GM19025 (cell line): ENCODE results near the gene MST1.

Experiments used
- ATAC-seq: cut with Tn5 transposase; IDR thresholded peaks from one replicate; pipeline ENCODE4 v1.9.1; 2021; ENCODE audit warnings: mild to moderate bottlenecking, low read depth, moderate library complexity; ENCODE audit not compliant: unreplicated experiment

The MST1 gene

DNA sequence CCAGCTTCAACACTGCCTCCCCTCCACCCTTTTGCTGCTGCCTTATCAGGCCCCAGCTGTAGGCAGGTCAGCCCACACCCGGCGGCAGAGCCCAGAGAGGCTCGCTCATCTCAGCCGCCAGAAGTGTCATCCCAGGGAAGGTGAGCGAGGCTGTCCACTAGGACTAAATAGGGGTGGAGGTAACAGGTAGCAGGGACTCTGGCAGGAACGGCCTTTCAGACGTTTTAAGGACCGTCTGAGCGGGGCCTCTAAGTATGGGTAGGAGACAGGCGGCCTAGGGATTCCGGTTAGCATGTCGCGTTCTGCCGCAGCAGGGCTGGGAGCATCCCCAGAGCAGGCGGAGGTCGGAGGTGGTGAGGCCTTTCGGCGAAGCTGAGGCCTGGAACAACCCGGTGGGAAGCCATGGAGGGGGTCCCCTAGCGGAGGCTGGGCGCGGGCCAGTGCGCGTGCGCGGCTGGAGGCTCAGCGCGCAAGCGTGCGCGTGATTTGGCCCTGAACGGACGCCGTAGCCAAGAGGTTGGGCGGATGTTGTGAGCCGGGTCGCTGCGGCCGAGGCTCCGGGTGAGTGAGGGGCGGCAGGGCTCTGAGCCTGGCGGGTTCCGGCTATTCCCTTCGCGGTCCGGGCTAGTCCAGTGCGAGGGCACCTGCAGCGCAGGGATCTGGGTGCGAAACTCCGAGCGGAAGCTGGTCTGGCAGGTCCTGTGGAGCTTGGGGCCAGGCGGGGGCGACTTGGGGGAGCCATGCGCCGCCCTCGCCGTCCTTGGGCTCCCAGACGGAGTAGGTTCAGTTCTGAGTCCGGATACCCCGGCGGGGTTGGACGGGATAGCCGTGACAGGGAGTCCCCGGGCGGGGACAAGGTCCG lies at the start of gene MST1, which contains the start of gene RNF123:
Gene MST1, minus strand, starts transcription at position 429 of the 862 bp plus-strand sequence. CDS start 783 bp downstream, outside the sequence.
Gene RNF123, plus strand, starts transcription at position 512 of the 862 bp plus-strand sequence. CDS start 1,609 bp downstream, outside the sequence.
- ATAC-seq = peak; percentile 61

DNA sequence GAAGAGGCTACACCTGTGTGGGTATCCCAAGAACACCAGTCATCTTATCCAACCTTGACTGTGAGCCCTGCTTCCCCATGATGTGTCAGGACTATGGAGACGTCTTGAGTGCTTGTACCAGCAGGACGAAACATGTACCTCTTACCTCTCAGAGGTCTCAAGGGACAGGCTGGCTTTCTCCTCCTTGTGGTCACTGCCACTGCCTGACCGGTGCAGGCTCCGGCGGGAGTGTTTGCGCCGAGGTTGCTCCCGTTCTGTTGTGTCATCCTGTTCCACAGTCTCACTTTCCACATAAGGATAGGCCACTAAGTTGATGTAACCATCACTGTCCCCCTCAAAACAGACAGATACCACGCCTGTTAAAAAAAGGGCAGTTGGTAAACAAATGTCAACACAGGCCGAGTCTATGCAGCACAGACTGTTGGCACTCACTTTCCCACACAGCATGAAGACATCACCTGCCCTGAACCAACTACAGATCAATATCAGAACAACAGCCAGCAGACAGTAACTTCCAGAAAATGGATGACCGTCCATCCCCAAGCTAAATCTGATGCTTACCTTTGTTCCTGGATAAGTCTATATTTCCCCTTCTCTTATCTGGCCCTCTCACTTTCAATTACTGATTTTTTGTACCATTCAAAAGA lies 48.9 kb upstream of the MST1 start:
- no peak for ATAC-seq

DNA sequence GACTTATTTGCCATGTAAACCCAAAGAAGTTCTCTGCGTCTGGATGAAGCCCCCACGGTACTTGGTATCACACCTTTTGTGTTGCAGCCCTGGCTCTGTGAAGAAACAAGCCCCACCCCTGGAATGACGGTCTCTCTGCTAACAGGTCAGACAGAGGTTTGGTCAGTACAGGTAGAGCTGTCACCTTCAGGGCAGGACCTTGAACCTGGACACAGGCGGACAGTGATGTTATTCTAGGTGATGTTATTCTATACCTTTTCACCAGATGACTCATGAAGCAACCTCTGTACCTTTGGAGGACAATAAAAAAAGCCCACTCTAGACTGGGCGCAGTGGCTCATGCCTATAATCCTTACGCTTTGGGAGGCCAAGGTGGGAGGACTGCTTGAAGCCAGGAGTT lies 45.5 kb upstream of the MST1 start:
- no peak for ATAC-seq

DNA sequence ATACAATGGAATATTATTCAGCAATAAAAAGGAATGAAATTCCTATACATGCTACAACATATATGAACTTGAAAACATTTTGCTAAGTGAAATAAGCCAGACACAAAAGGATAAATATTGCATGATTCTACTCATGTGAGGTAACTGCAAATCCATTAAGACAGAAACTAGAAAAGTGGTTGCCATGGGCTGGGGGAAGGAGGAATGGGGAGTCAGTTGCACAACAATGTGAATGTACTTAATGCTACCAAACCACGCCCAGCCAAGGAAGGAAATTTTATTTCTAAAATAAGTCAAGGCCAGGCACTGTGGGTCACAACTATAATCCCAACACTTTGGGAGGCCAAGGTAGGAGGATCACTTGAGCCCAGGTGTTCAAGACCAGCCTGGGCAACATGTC lies 44.3 kb upstream of the MST1 start:
- no peak for ATAC-seq

DNA sequence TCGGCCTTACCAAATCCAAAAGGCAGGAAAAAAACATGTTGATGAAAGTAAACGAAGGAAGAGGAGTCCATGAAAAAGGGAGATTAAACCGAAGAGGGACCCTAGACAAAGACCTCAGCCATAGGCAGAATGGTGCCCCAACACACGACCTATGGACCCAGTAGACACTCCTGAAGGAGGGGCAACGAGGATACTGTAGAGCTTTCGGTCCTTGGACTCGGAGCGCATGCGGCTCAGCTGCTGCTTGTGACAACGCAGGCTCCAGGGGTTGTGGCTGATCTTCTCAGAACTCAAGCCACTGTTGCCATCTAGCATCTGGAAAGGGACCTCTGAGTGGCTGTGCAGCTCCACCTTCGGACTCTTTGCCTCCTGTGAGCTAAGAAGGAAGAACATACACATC lies 43.3 kb upstream of the MST1 start:
- no peak for ATAC-seq

DNA sequence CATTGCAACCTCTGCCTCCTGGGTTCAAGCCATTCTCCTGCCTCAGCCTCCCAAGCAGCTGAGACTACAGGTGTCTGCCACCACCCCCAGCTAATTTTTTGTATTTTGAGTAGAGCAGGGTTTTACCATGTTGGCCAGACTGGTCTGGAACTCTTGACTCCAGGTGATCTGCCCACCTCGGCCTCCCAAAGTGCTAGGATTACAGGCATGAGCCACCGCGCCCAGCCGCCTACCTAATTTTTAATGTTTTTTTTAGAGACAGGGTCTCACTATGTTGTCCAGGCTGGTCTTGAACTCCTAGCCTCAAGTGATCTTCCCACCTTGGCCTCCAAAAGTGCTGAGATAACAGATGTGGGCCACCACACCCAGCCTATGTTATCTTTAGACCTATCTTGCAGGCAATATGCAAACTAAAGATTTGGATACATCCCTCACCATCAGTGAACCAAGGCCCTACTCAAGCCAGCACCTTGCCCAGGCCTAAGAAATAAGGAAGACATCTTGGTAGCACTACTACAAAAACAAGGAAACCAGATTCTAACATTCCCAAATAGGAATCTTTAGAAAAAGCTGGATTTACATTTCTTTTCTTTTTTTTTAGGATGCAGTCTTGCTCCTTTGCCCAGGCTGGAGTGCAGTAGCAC lies 40.8 kb upstream of the MST1 start:
- ATAC-seq = no peak

DNA sequence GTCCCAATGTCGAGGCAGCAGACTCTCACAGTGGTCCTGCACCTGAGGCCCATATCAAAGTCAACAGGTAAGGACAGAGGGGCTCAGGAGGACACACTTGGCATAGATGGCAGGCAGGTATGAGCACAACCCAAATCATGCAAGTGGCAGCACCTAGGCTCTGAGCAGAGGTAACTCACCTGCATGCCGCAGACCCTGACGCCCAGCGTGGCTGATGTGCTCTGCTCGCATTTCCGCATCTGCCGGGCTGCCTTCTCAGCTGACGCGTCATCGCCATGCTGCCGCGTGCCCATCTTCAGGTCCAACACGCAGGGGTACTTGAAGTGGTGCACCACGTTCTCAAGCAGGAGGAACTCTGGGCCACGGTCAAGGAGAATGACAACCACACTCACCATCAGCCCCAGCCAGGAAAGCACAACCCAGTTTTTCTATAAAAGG lies 38.7 kb upstream of the MST1 start:
- no peak for ATAC-seq

DNA sequence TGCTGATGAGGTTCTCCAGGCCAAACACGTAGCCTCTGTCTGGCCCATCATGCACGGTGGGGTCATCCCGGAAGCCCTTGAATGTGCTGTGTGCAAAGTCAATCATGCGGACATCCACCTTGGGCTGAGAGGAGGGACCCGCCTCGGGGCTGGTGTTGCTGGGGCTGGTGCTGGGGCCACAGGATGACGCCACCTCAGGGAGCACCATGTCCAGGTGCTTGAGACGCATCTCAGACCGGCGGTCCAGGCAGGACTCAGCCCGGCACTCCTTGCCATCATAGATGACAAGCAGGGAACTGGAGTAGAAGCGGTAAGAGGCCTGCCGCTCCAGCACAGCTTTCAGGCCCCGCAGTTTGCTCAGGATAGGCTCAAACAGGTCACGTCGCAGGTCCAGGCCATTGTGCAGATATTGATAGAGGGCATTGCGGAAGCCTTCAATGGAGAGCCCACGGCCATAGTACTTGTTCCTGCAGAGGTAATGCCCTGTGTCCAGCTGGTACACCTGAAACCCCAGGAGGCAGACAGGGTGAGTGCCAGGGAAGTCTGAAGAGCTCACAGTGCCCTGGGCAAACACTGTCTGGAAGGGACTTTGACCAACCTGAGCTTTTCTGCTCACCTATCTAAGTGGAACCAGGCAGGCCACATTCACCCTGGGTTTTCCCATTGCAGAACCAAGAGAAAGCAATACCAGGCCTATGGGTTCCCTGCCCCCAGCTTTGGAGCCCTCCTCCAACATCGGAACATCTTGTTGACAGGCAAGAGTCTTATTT lies 38.1 kb upstream of the MST1 start:
- ATAC-seq = no peak

DNA sequence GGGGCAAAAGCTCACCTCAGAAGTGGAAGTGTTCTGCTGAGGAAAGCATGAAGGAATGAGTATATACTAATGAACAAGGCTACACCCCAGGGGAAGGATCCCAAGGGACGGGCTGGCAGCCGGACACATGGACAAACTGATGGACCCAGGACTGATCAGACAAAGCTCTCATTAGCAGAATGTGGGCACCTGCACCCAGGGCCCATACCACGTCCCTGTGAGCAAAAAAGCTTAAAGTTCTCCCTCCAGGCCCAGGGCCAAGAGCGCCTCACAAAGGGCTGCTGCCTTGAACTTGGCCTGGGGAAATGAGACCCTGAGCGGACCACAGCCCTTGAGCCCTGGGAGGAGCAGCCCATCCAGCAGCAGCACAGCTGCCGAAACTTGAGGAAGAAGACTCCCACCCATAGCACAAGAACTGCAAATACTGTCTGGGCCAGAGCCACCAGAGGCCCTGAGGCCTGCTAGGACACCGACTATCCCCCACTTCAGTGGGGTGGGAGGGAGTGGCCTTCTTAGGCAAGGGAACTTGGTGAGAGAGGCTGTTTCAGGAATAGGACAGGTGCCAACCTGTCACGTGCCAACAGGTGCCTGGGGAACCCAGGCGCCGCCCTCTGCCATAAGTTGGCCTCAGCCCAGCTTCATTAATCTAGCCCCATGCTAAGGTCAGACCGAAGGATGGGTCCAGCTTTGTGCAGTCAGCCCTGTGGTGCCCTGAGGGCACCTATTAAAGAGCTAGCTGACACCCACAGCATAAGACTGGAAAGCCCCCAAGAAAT lies 36.8 kb upstream of the MST1 start:
- no peak for ATAC-seq

DNA sequence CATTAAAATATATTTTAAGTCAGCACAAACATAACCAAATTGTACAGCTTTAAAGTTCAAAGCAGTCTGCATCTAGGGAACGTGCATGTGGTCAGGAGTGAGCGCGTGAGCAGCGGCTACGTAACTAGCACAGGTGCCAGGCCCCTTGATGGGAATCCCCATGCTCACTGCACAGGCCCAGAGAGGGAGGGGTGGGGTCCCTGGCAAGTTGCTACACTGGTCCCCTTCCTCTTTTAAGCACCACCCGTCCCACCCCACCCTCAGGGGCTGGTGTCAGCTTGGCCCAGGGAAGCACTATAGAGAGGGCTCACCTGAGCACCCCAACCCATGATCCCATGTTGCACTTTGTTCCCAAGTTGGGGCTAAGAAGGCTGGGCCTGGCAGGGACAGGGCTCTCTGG lies 35.3 kb upstream of the MST1 start:
- ATAC-seq = no peak

DNA sequence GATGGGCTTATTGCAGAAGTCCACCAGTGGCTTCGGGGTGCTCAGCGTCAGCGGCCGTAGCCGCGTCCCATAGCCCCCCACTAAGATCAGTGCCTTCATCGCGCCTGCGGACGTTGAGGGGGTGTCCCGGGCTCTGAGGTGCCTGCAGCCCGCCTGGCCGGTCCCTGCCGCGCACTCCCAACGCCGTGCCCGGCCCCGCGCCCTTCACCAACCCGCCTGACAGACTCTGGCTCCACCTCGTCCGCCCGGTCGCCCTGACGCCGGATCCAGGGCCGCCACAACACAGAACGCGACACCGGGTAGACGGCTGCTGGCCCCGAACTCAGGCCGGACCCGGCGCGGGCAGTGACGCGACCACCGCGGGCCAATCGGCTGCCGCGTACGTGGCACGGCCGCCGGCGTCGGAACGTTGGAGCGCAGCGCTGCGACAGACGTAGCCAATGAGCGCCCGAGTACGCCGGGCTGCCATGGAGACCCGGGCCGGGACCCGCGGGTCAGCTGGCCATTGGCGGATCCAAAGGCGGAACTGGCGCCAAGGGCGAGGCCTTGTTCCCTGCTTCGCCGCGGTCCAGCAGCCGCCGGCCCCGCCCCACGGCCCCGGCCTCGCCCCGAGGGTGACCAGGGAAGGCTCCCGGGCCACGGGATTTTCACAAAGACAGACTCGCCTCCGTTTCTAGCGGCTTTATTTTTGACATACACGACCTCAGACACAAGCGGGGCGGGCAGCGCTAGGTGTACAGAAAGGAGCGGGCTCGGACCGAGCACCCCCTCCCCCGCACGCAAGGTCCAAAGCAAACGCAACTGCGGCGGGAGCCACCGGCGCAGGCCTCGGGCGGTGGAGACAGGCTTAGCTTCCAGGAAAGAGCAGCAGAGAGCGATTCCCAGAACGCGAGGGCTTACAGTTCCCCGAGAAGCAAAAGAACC lies 34.6 kb upstream of the MST1 start, which contains the start of gene GMPPB:
Gene GMPPB, minus strand, starts transcription at position 324 of the 924 bp plus-strand sequence. Its CDS starts 225 bp downstream, at position 99.
- ATAC-seq = peak; percentile 83

DNA sequence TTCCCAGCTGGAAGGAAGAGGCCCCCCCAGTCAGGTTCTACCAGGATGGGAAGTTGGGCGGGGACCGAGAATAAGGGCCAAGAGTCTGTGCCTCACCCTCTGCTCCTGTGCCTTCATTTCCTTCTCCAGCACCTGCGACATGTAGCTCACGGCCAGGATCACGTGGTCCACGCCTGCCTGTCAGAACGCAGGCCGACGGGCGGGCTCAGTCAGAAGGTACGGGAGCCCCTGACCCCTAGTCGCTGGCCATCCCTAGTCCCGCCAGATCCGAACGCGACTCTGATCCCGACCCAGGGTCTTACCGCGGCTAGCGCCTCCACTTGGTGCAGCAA lies 34.0 kb upstream of the MST1 start:
- ATAC-seq = no peak

DNA sequence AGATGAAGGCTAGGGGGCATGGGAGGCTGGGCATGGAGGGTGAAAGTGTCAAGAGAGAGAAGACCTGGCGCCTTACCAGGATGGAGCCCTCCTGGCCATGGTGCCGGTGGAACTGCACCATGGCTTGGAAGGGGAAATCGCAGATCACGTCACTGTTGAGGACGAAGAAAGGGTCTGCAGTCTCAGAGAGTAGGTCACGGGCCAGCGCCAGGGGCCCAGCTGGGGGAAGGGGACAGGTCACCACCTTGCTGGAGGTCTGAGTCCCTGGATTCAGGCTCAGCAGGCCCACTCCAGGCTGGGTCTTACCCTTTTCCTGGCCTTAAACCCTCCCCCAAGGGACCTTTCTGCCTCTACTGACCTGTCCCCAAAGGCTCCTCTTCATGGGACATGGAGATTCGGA lies 33.6 kb upstream of the MST1 start:
- ATAC-seq = no peak

DNA sequence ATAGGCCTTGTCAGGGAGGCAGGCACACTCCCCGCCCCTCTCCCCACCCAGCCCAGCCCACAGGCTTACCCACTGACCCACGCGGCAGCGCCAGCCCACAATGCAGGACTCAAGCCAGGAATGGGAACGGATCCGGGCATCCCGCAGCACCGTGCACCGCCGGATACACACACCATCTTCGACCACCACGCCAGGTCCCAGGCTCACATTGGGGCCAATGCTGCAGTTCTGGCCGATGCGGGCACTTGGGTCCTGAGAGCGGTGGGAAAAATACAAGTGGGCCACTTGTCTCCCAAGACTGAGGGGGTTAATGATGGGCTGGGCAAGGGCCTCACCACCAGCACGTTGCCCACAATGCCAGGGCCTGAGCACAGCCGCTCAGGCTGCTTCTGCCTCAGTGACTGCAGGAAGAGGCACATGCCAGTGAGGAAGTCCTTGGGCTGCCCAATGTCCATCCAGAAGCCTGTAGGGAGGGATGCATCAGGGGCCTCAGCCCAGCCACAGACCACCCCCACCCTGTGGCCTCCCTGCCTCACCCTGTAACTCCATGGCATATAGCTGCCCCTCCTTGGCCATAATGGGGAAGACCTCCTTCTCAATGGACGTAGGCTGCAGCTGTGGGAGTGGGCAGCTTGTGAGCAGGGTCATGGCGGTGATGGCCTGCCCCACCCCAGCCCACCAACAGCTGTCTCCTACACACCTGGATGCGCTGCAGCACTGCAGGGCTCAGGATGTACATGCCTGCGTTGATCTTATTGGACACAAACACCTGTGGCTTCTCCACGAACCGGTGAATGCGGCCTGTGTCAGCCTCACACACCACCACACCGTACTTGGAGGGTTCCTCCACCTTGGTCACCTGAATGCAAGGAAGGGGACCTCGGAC lies 32.9 kb upstream of the MST1 start:
- no peak for ATAC-seq

DNA sequence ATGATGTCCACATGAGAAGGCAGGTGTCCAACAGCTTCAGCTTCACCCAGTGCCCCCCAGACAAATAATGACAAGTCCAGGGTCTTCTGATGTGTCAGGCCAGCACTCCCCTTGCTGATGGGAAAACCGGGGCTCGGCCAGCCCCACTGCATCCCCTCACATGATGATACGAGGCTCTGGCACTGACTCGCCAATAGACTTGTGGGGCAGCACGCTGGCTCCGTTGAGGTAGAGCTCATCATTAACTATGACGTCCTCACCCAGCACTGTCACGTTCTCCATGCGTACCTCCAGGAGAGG lies 32.3 kb upstream of the MST1 start:
- no peak for ATAC-seq

DNA sequence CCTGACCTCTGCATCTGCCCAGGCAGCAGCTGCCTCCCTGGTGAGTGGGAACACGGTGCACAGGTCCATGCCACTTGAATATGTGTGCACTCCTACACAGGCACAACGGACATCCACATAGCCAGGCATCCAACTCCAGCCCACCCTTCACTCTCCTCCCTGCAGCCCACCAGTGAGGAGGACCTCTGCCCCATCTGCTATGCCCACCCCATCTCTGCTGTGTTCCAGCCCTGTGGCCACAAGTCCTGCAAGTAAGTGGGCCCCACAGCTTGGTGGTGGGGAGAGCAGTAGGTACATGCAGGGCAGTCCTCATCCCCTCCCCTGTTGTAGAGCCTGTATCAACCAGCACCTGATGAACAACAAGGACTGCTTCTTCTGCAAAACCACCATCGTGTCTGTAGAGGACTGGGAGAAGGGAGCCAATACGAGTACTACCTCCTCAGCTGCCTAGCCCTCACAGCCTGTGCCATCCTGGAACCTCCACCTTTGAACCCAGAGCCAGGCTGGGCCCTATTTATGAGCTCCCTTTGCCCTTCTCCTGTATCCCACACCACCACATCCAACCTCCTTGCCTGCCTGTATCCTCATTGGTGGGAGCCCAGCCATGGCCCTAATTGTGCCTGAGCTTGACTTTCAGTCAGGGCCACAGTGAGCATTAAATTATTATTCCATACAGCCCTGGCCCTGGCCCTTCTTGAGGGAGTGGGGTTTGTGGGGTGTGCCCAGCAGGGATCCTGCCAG lies 31.8 kb upstream of the MST1 start:
- no peak for ATAC-seq

DNA sequence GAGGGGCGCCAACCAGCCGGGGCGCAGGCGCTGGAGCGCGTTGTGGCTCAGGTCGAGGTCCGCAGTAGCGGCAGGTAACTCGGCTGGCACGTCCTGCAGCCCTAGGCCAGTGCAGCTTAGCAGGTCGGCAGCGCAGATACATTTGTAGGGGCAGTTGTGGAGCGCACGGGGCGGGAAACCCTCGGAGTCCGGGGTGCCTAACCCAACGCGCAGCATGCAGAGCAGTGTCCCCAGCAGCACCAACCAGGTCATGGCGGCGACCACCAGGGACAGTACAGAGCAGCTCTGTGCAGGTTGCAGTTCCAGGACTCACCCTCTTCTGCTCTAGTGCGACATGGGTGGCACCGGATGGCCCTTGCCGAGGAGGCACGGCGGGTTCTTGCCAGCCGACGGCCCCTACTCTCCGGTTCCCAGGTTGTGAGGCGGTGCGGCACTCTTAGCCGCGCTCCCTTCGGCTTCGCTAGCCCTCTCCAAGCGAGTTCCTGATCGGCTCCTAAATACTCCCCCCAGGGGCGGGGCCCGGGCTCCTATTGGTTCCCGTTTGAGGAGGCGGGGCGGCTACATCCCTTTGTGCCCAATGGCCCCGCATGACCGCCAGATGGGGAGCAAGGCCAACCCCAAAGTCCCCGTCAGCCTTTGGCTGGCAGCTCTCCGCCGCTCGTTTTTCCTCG lies 30.1 kb upstream of the MST1 start, which contains the start of gene AMIGO3:
Gene AMIGO3, minus strand, starts transcription at position 471 of the 671 bp plus-strand sequence. Its CDS starts 219 bp downstream, at position 252.
- peak; percentile 42 for ATAC-seq
